GM12864 (cell line): ENCODE results near the gene LEFTY2.
A peak's percentile ranks its signal among the peaks of the same experiment; 100 is the strongest.
"Not testable (repeated sequence)": the region's sequence is repeated elsewhere in the genome, so short reads cannot be mapped to it uniquely, and the experiment has no call there.

Experiments used
- DNase-seq: peaks from one replicate; pipeline ENCODE4 v3.0.0-alpha.2; 2011; ENCODE audit warnings: low read depth
- H3K4me3 ChIP-seq: 2 replicates; pipeline ENCODE4 v1.5.1; 2011; ENCODE audit warnings: mild to moderate bottlenecking, low read depth, low read length, control low read depth
- CTCF ChIP-seq: IDR thresholded peaks from 2 replicates; pipeline ENCODE4 v1.5.1; 2011; ENCODE audit warnings: low read depth, mild to moderate bottlenecking, moderate library complexity, low read length, control low read depth, inconsistent platforms; ENCODE audit errors: missing control alignments

Gene LEFTY2

DNA sequence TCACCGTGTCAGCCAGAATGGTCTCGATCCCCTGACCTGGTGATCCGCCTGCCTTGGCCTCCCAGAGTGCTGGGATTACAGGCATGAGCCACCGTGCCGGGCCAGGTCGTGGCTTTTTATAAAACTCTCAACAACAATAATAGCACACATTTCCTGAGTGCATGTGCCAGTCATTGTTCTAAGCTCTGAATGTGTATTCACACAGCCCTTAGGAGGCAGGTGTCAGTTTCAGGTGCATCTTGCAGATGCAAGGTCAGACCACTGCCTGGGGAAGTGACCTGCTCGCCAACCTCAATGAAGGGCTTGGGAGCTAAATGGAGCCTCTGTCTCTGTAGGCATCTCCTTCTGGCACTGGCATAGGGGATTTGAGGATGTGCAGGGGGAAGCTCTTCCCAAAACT, 1.6 kb upstream of the LEFTY2 start:
- TF ChIP-seq CTCF, result no peak
- peak; percentile 70 for DNase-seq
- H3K4me3 ChIP-seq, result no peak overlapping the region

DNA sequence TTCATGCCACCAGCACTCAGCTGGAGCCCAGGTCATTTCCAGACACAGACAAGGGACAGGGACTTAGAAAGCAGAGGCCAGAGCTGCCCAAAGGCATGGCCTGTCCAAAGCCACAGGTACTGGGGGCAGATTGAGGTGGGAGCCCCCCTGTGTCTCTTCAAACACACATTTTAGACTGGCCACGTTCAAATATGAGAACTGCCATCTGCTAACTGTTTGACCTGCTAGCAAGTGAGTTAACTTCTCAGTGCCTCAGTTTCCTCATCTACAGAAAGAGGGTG, 862 bp upstream of the LEFTY2 start:
- no peak for TF ChIP-seq CTCF
- DNase-seq, result no peak
- H3K4me3 ChIP-seq, result no peak overlapping the region

GRCh38 chr1:225940385-225941151, 452 bp downstream of the LEFTY2 start:
- TF ChIP-seq CTCF, result no peak
- H3K4me3 ChIP-seq, result no peak overlapping the region
- DNase-seq, result no peak

GRCh38 chr1:225939939-225940310, 1.1 kb downstream of the LEFTY2 start:
- H3K4me3 ChIP-seq, DNase-seq: not testable (repeated sequence)

GRCh38 chr1:225939097-225939938, 1.7 kb downstream of the LEFTY2 start:
- not testable (repeated sequence) for H3K4me3 ChIP-seq, DNase-seq

GRCh38 chr1:225937048-225937968, 3.7 kb downstream of the LEFTY2 start:
- no peak for TF ChIP-seq CTCF
- DNase-seq, result no peak
- no peak overlapping the region for H3K4me3 ChIP-seq

DNA sequence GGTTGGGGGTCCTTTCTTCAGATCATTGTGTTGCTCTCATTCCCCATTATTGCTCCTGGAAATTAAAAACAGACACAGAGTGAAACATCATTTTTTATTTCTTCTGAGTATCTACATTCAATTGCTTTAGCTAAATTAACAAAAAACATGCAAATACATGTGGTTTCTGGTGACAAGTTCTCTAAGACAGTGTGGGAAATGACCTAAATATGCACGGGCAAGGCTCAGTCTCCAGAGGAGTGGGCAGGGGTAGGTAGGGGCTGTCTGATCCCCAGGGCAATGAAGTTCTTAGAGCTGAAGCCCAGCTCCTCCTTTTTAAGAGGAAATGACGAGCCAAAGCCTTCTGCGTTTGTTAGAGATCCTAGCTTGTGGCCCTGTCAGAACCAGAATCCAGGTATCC, 4.5 kb downstream of the LEFTY2 start:
- no peak for DNase-seq
- no peak for TF ChIP-seq CTCF
- H3K4me3 ChIP-seq, result no peak overlapping the region

DNA sequence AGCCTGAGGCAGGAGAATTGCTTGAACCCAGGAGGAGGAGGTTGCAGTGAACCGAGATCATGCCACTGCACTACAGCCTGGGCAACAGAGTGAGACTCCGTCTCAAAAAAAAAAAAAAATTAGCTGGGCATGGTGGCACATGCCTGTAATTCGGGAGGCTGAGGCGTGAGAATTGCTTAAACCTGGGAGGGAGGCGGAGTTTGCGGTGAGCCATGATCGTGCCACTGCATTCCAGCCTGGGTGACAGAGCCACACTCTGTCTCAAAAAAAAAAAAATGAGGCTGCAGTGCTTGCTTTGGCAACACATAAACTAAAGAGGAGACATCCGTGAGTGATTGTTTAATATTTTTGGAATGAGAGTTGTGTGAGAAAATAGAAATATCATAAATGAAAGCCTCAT, 4.9 kb downstream of the LEFTY2 start:
- H3K4me3 ChIP-seq, DNase-seq: not testable (repeated sequence)
